HG02571 (cell line): Measurements from ENCODE around the gene XAGE3.
A peak's percentile ranks its signal among the peaks of the same experiment; 100 is the strongest.
"Not testable (repeated sequence)": the region's sequence is repeated elsewhere in the genome, so short reads cannot be mapped to it uniquely, and the experiment has no call there.

Experiments
- ATAC-seq: cut with Tn5 transposase; IDR thresholded peaks from one replicate; pipeline ENCODE4 v1.9.1; 2021; ENCODE audit warnings: mild to moderate bottlenecking, moderate library complexity; ENCODE audit not compliant: unreplicated experiment

Gene XAGE3

GRCh38 chrX:52867610-52868348 lies at the start of gene XAGE3:
Gene XAGE3 (minus strand): TSS chrX:52868083. CDS start chrX:52867133, 950 bp downstream.
- ATAC-seq: no peak

- ATAC-seq: not testable (repeated sequence)
Observed at GRCh38 chrX:52914704-52915103, 46.8 kb upstream of the XAGE3 start.

GRCh38 chrX:52913681-52914080 lies 45.8 kb upstream of the XAGE3 start:
- ATAC-seq: not testable (repeated sequence)

GRCh38 chrX:52909313-52909969 lies 41.6 kb upstream of the XAGE3 start:
- not testable (repeated sequence) for ATAC-seq

- ATAC-seq: not testable (repeated sequence)
Observed at GRCh38 chrX:52907900-52908299, 40.0 kb upstream of the XAGE3 start.

- ATAC-seq: not testable (repeated sequence)
Observed at GRCh38 chrX:52907137-52907536, 39.3 kb upstream of the XAGE3 start.

GRCh38 chrX:52906072-52906471 lies 38.2 kb upstream of the XAGE3 start:
- ATAC-seq: not testable (repeated sequence)

- not testable (repeated sequence) for ATAC-seq
Observed at GRCh38 chrX:52905531-52905930, 37.6 kb upstream of the XAGE3 start.

GRCh38 chrX:52896855-52897709 lies 29.2 kb upstream of the XAGE3 start, which contains the start of gene FAM156B:
Gene FAM156B (plus strand): TSS chrX:52897330. CDS start chrX:52907226, 9,896 bp downstream.
- ATAC-seq: peak; percentile 74

GRCh38 chrX:52896438-52896837 lies 28.6 kb upstream of the XAGE3 start:
- peak; percentile 24 for ATAC-seq

GRCh38 chrX:52888090-52888489 lies 20.2 kb upstream of the XAGE3 start:
- ATAC-seq: not testable (repeated sequence)

- not testable (repeated sequence) for ATAC-seq
Observed at GRCh38 chrX:52887459-52887858, 19.6 kb upstream of the XAGE3 start.

GRCh38 chrX:52876386-52876785 lies 8.5 kb upstream of the XAGE3 start:
- ATAC-seq: not testable (repeated sequence)

- ATAC-seq: not testable (repeated sequence)
Observed at GRCh38 chrX:52875436-52875835, 7.6 kb upstream of the XAGE3 start.

- ATAC-seq: no peak
Observed at GRCh38 chrX:52874661-52875060, 6.8 kb upstream of the XAGE3 start.

- ATAC-seq: not testable (repeated sequence)
Observed at GRCh38 chrX:52873825-52874224, 5.9 kb upstream of the XAGE3 start.

GRCh38 chrX:52870046-52870445 lies 2.2 kb upstream of the XAGE3 start:
- ATAC-seq: no peak

GRCh38 chrX:52865343-52865998 lies 2.4 kb downstream of the XAGE3 start:
- no peak for ATAC-seq

GRCh38 chrX:52856991-52857525 lies 10.8 kb downstream of the XAGE3 start:
- ATAC-seq: not testable (repeated sequence)

- ATAC-seq: no peak
Observed at GRCh38 chrX:52852110-52852860, 15.6 kb downstream of the XAGE3 start.
